Activated CD4-positive, alpha-beta T cell treated with anti-CD3 and anti-CD28 coated beads, Interleukin-2, amount 50 U/mL, for 16 hours (primary cell): ENCODE measurements around the gene TMEM185B.
"Not testable (repeated sequence)": the region's sequence is repeated elsewhere in the genome, so short reads cannot be mapped to it uniquely, and the experiment has no call there.

Experiments
- DNase-seq: peaks from one replicate; pipeline ENCODE4 v3.0.0-alpha.2; 2020

The TMEM185B gene

GRCh38 chr2:120204945-120205670 is 18.1 kb downstream of the TMEM185B start:
- DNase-seq = no peak

- DNase-seq = no peak
These were observed 18.8 kb downstream of the TMEM185B start for GRCh38 chr2:120204417-120204816.

GRCh38 chr2:120204022-120204405 is 19.2 kb downstream of the TMEM185B start:
- DNase-seq = no peak

GRCh38 chr2:120203251-120204021 is 19.8 kb downstream of the TMEM185B start:
- DNase-seq = no peak

GRCh38 chr2:120199817-120200459 is 23.3 kb downstream of the TMEM185B start:
- DNase-seq = not testable (repeated sequence)

GRCh38 chr2:120195553-120195952 is 27.6 kb downstream of the TMEM185B start:
- no peak for DNase-seq

GRCh38 chr2:120192280-120192679 is 30.9 kb downstream of the TMEM185B start:
- no peak for DNase-seq

- DNase-seq = no peak
These were observed 34.0 kb downstream of the TMEM185B start for GRCh38 chr2:120189189-120189588.

- no peak for DNase-seq
These were observed 41.1 kb downstream of the TMEM185B start for GRCh38 chr2:120182019-120182560.

GRCh38 chr2:120180066-120180465 is 43.1 kb downstream of the TMEM185B start:
- DNase-seq = no peak

- DNase-seq = no peak
These were observed 43.8 kb downstream of the TMEM185B start for GRCh38 chr2:120179396-120179795.

GRCh38 chr2:120177973-120178372 is 45.2 kb downstream of the TMEM185B start:
- DNase-seq = no peak

- DNase-seq = peak; percentile 81
These were observed 46.1 kb downstream of the TMEM185B start for GRCh38 chr2:120177001-120177621.

GRCh38 chr2:120176526-120176925 is 46.7 kb downstream of the TMEM185B start:
- DNase-seq = no peak

GRCh38 chr2:120174963-120175581 is 48.1 kb downstream of the TMEM185B start:
- DNase-seq = peak; percentile 50
